ENCODE measurements around the gene TPK1.
"Not testable (repeated sequence)": the region's sequence is repeated elsewhere in the genome, so short reads cannot be mapped to it uniquely, and the experiment has no call there.

TPK1 gene

DNA sequence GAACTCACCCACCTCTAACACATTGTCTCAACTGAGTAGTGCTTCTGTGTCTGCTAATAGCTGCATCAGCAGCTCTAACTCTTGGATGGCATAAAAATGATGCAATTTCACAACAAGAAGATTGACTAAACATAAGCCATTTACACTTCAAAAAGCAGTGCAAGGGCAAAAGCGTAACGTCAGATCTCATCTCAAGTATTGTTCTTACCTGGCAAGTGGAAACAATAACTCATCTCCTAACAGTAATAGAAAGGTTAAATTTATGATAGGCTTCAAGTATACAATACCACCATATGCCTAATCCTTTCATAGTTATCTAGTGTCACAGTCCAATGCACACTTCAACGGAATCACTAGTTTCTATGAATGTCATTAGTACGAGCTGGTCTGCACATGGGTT, 14.8 kb downstream of the TPK1 start:
- DNase-seq = peak; percentile 77

DNA sequence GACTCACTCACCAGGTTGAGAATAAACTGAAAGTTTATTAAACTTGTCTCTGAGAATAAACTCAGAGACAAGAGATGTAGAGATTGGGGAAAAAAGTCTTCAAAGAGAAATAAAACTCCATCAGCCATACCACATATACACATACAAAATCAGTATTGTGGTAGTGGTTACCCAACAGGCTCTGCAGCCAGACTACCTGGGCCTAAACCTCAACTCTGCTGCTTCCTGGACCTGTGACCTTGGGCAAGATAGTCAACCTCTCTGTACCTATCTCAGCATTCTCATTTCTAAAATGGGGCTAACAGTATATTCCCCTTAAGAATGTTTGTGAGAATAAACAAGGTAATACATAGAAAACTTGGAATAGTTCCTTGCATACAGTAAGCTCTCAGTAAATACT, 15.3 kb downstream of the TPK1 start:
- no peak for DNase-seq

DNA sequence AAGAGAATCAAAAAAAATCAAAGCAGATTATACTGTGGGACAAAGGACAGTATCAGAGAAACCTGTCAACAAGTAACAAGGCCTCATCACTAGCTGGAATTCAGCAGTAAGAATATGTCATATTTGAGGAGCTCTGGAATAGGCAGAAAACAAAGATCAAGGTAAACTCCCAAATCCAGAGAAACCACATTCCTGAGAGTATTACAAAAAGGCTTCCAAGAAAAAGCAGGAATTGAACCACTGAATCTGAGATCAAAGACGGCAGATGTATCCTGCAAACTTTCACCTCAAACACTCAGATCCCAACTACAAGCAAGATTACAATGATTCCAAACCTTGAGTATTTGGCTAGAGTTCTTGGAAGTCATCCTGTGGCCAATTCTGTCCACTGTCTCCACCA, 16.3 kb downstream of the TPK1 start:
- no peak for DNase-seq

DNA sequence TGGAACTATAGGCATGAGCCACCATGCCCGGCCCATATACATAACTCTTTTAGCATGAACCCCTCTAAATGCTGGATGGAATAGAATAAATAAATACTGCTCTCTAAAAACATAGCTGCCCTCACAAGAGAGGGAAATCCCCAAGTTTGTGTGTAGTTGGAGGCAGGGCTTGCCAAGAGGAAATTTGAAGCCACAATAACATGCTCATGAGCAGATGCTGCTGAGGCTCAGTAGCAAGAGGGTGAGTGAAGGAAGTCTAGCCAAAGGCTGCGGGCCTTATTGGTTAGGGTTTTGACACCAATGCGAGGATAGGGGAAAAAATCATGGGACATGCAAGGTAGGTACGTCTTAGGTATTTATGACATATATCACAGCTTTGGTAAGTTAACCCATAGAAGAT, 17.3 kb downstream of the TPK1 start:
- DNase-seq = peak; percentile 53

DNA sequence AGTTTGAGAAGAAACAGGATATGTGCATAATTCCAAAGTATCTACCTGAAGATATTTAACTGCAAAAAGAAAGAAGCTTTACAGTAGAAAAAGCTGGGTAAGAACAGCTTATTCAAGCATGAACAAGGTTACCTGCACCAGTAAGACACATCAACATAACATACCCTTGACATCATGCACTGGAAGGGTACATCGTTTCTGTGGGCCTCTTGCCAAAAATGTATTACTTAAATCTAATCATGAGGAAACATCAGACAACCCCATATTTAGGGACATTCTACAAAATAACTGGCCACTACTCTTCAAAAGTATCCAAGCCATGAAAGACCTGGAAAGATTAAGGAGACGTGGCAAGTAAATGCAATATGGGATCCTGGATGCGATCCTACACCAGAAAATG, 18.9 kb downstream of the TPK1 start:
- DNase-seq = no peak

DNA sequence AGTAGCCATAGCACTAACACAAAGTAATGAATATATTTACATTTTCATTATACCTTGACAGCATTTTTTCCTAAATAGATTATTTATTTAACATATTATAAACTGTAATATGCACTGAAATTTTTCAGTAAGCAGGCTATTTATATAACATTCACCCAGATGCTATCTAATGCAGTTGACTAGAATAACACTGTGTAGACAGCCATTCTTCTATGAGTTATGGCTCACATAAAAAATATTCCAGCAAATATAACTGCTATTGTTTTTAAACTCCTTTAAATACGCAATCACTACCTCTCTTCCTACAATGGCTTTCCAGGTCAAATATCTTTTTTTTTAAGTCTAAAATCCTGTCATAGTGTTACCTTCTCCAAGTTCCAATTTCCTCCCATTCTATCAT, 21.6 kb downstream of the TPK1 start:
- no peak for DNase-seq

DNA sequence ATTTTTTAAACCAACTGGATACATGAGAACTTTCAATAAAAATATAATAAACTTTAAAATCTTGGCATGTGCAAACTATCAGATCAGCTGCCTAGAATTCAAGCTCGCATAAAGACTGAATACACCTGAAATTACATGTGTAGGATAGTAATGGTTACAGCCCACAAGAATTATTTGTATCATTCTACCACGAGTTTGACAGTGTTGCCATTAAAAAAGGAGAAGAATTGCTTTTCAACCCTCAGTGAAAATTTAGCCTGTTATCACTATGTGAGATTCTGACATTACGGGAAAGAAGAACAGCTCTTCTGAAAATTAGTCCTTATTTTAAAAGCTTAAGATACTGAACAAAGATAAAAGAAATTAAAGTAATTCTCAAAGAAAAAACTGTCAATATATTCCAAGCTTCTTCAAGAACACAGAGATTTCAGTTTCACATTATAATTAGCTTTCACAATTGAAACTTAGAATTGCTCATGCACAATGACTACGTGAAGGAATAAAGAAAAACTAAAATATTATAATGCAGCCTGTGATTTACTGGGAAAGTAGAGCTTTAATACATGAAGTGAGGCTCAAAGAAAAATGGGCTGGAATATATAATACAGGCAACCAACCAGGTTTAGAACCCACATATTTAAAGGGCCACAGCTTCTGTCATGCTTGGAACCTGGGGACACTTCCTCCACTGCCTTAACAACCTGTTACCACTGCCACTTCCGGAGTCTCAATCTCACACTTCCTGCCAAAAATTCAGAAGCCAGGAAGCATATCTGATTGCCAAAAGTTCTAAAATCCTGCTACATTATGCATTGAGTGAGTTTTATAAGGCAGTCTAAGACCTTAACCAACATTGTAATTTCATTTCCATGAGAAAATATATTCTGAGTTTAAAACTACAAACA, 23.2 kb downstream of the TPK1 start:
- DNase-seq = no peak

DNA sequence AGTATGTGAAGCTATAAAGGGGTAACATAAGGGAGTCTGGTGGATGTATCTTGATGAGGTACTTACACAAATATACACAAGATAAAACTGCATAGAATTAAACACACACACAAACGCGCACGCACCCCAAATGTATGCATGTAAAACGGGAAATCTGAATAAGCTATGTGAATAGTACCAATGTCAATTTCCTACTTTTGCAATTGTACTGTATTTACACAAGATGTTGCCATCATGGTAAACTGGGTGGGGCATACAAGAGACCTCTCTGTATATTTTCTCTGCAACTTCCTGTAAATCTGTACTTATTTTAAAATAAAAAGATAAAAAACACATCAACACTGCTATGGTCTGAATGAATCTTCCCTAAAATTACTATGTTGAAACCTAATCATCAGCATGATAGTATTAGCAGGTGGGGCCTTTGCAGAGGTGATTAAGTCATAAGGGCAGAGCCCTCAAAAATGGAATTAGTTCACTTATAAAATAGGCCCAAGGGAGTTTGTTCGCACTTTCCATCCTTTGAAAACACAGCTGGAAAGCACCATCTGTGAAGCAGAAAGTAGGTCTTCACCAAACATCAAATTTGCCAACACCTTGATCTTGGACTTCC, 30.1 kb downstream of the TPK1 start:
- DNase-seq = no peak

DNA sequence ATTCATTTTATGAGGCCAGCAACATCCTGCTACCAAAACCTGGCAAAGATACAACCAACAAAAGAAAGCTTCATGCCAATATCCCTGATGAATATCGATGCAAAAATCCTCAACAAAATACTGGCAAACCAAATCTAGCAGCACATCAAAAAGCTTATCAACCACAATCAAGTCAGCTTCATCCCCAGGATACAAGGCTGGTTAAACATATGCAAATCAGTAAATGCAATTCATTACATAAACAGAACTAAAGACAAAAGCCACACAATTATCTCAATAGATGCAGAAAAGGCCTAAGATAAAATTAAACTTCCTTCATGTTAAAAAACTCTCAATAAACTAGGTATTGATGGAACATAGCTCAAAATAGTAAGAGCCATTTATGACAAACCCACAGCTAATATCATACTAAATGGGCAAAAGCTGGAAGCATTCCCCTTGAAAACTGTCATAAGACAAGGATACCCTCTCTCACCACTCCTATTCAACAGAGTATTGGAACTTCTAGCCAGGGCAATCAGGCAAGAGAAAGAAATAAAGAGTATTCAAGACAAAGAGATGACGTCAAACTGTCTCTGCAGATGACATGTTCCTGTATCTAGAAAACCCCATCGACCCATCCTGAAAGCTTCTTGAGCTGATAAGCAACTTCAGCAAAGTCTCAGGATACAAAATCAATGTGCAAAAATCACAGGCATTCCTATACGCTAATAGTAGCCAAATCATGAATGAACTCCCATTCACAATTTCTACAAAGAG, 35.0 kb downstream of the TPK1 start:
- not testable (repeated sequence) for DNase-seq

DNA sequence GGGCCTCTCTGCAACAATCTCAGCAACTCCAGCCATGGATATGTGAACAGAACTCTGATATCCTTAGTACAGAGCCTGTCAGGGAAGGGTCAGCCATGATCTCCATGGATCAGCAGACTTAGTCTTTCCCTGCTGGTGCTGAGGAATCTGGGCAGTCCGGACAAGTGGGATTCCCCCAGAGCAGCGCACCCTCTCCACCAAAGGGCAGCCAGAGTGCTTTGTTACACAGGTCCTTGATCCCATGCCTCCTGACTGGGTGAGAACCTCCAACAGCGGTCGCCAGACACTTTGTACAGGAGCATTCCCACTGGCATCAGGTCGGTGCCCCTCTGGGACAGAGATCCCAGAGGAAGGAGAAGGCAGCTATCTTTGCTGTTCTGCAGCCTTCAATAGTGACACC, 38.9 kb downstream of the TPK1 start:
- no peak for DNase-seq

DNA sequence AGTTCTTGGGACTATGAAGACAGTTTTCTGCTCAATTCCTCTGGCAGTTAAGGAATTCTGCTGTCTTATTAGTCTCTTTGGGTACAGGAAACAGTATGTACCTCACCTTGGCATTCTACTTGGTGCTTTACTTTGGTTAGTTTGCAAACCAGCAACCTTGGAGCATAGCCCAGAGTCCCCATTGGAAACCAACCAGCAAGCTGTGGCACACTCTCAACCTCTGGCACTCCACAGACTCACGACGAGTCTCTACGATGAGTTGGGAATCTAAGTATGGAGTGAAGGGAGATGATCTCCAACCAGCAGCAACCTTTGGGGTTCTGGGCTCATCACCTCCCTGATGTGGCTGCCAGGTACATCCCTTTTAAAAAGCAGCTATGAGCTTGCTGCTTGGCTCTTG, 43.8 kb downstream of the TPK1 start:
- DNase-seq = no peak

DNA sequence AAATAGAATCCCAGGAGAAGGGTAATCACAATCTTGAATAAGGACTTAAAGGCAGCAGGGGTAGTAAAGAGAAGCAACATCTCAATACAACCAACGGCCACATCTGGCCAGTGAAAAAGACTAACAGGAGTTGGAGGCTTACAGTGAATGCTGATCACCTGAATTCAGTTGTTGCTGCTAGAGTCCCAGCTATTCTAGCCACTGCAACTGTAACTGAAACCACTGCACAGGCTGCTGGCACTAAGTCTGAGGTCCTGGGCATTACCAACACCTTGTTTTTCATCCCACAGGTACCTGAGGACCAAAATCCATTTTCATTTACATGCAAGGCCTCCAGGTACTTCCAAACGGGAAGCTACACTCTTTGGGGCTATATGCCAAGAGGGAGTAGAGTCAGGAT, 44.4 kb downstream of the TPK1 start:
- DNase-seq = no peak

DNA sequence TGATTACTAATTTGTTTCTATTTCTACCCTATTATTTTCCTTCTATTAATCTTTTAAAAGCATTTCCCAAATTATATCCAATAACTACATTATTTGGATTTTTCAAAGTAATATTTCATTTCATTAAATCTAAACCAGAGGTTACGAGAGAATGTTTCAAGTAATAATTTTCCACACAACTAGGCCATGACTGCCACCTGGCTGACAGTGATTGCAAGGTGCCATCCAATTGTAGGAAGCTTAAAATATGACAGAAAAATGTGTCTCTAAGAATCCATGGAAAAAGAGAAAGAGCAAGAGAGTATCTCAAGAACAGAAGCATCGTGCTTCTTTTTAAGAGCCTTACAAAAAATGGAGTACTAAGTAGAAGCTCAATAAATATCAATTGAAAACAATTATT, 48.7 kb downstream of the TPK1 start:
- DNase-seq = peak; percentile 56

DNA sequence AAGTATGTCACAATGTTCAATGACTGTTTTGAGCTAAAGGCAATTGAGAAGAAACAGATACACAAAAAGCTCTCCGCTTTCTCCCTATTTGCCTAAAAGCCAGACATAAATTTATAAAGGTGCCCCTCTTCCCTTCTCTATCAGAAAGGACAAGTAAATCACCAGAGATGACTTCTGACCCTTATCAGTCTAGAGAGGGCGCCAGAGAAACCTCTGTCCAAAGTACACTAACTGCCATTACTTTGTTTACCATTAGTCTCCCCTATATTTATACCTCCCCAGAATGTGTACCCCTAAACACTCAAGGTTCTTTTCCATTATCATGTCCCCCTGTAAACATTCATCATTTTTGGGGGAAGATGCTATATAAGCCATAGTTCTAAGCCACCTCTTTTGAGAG, 49.3 kb downstream of the TPK1 start:
- DNase-seq = peak; percentile 40

DNA sequence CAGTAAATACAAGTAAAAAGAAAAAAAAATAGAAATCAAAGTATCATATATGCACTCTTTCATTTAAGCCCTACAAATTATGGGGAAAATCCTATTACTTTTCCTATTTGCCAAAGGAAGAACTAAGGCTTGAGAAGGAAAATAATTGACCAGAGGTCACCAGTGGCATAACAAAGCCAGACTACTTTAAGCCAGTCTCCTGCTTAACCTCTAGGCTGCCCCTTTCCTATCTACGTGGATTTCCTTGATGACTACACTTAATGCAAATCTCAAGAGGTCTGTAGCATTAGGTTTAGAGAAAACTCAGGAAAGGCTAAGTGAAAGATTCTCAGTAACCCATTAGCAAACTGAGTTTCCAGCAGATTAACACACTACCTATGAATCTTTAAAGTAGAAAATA, 49.8 kb downstream of the TPK1 start:
- no peak for DNase-seq

DNA sequence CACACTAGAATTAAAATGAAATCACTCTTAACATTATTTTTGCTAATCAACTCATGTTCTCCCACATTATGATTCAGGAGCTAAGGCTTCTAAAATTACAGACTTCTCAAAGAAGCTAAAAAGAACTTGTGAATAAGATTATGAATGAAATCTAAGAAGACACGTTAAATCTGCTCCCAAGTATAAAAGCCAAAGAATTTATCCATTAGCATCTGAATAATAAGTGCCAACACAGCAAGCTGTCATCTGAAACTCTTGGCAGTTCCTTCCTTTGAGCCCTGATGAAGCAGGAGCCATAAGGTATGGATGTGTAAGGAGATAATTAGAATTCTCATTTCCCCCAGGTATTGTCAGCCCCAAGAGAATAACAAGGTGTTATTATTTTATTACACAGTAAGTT, 50.3 kb downstream of the TPK1 start:
- no peak for DNase-seq

DNA sequence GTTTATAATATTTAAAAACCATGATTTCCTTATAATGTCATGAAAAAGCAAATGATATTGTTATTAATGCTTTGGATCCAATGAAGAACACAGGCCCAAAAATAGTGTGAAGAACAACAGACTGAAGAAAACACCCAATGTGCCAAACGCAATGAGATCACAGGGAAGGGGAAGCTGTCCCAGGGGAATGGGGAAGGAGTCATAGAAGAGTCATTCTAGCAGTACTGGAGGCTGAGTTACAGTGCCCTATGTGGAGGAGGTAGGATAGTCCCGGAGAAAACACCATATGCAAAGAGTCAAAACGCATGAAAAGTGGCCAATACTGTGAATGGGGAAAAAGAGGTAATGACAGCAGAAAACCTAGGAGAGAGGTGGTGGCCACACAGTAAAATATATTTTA, 50.9 kb downstream of the TPK1 start:
- DNase-seq = no peak

DNA sequence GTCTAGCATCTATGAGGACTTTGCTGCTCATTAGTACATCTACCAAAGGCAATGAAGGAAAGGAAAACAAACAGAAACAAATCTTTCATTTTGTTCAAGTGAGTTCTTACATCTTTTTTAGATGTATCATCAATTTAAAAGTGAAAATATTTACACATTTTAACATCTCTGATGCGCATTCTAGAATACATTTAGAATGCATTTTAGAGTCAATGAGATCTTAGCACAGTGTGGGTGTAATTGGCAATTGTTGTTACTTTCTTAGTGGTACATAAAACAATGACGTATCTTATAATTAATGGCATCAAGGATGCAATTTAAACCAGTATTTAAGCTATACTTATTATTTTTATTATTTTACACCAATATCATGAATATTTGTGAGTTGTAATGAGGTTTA, 51.4 kb downstream of the TPK1 start:
- no peak for DNase-seq

DNA sequence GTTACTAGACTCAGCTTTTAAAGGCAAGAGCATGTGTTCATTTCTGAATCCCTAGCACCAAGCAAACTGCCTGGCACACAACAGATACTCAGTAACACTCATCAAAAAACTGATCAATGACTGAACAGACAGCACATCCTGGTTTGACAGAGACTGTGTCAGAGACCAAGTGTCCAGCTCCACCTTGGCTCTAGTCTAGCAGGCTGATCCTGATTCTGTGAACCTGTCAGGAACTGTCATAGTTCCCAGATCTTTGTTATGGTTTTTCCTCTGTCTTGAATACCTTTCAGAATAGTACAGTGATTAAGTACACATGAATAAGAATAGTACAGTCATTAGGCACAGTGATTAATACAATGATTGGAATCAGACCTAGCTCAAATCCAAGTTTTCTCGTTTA, 53.0 kb downstream of the TPK1 start:
- no peak for DNase-seq

DNA sequence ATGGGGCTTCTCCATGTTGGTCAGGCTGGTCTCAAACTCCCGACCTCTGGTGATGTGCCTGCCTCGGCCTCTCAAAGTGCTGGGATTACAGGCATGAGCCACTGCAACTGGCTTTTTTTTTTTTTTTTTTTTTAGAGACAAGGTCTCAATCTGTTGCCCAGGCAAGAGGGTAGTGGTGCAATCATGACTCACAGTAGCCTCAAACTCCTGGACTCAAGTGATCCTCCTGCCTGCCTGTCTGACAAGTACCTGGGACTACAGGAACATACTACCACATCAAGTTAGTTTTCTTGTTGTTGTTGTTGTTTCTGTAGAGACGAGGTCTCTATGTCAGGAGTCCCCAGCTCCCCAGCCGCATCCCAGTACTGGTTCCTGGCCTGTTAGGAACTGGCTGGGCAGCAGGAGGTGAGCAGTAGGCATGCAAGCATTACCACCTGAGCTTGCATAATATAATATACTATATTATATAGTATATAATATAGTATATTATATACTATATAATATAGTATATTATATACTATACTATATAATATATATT, 55.7 kb downstream of the TPK1 start:
- peak; percentile 43 for DNase-seq

DNA sequence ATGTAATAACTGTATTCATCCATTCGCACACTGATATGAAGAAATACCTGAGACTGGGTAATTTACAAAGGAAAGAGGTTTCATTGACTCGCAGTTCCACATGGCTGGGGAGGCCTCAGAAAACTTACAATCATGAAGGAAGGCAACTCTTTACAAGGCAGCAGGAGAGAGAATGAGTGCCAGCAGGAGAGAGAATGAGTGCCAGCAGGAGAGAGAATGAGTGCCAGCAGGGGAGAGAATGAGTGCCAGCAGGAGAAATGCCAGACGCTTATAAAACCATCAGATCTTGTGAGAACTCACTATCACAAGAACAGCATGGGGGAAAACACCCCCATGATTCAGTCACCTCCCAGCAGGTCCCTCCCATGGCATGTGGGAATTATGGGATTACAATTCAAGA, 58.0 kb downstream of the TPK1 start:
- not testable (repeated sequence) for DNase-seq

DNA sequence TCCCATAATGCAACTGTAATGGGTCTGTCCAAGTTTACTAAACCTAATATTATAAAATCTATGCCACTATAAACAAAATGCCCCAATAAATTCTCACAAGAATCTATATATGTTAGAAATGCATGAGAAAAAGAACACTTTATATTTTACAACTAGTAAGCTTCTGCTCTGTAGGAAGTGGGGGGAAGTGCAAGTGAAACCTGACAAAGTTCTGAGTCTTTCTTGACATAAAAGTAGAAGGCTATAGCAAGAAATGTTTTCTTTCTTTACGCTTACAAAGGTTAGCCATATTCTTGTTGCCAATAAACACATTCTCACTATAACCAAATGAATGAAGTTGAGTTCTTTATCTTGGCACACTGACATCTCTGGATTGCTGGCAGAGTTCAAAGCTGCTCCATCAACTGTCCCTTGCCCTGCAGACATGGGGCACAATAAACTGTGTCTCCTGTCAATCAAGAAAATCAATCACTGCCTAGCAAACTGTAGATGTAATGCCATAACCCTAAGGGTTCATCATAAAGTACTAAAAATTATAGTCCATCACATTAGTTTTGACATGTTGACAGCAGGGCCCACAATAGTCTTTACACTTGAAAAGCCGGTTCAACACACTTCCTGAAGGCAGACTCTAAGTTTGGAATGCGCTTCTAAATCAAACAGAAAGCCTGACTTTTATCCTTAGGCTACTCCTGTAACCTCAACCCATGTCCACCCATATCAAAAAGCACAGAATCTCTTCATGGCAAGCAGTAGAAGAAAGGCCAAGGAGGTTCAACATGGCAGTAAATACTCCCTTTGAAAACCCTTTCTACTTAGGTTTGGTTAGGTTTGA, 58.6 kb downstream of the TPK1 start:
- no peak for DNase-seq

DNA sequence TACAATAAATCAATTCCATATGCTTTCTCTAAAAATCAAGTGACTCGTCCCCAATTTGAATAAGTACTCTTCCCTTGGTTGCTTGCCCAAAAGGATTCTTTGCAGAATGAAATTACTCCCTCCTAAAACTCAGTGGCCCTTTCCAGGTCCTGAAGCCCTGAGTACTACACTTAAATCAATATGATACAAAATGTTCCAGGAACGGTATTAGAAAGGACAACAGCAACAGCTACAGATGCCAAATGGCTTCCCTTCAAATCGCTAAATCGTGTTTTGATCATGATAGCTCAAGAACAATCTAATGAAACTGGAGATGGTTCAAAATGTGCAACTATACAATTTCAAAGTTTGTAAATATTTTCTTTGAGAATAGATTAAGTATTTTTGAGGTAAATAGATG, 59.4 kb downstream of the TPK1 start:
- DNase-seq = no peak
